ENCODE data around the gene B9D1.

Gene B9D1

GRCh38 chr17:19317359-19318095, 45.0 kb downstream of the B9D1 start:
- FAIRE-seq: no peak

- FAIRE-seq: no peak
These were observed 45.7 kb downstream of the B9D1 start for GRCh38 chr17:19316761-19317358.

- FAIRE-seq: no peak
These were observed 47.4 kb downstream of the B9D1 start for GRCh38 chr17:19315104-19315503.

- no peak for FAIRE-seq
These were observed 48.5 kb downstream of the B9D1 start for GRCh38 chr17:19313746-19314651.

- no peak for FAIRE-seq
These were observed 49.3 kb downstream of the B9D1 start for GRCh38 chr17:19313066-19313745.

GRCh38 chr17:19312406-19312805, 50.1 kb downstream of the B9D1 start:
- FAIRE-seq: no peak

GRCh38 chr17:19311421-19312215, 50.9 kb downstream of the B9D1 start:
- FAIRE-seq: no peak

- FAIRE-seq: no peak
These were observed 51.5 kb downstream of the B9D1 start for GRCh38 chr17:19311016-19311415.

- FAIRE-seq: no peak
These were observed 52.4 kb downstream of the B9D1 start for GRCh38 chr17:19310151-19310550.

GRCh38 chr17:19309701-19310100, 52.8 kb downstream of the B9D1 start:
- no peak for FAIRE-seq

GRCh38 chr17:19308398-19308797, 54.1 kb downstream of the B9D1 start:
- no peak for FAIRE-seq

GRCh38 chr17:19307521-19307920, 55.0 kb downstream of the B9D1 start:
- FAIRE-seq: no peak

GRCh38 chr17:19306160-19307111, 56.1 kb downstream of the B9D1 start:
- FAIRE-seq: no peak

- no peak for FAIRE-seq
These were observed 56.8 kb downstream of the B9D1 start for GRCh38 chr17:19305761-19306159.

GRCh38 chr17:19305256-19305655, 57.3 kb downstream of the B9D1 start:
- FAIRE-seq: no peak

- FAIRE-seq: no peak
These were observed 57.8 kb downstream of the B9D1 start for GRCh38 chr17:19304751-19305150.

GRCh38 chr17:19304209-19304608, 58.3 kb downstream of the B9D1 start:
- FAIRE-seq: no peak

GRCh38 chr17:19303367-19303776, 59.2 kb downstream of the B9D1 start:
- FAIRE-seq: no peak

GRCh38 chr17:19302791-19303331, 59.7 kb downstream of the B9D1 start:
- no peak for FAIRE-seq

GRCh38 chr17:19301973-19302372, 60.5 kb downstream of the B9D1 start:
- FAIRE-seq: no peak
